SIG-M5 treated with dmso at 0.1 percent for 504 hours (cell line): ENCODE measurements around the gene RRAS.

Experiments
- DNase-seq: peaks from one replicate; lab custom pipeline; 2025; ENCODE audit not compliant: unreplicated experiment; lab: John Stamatoyannopoulos, UW

The RRAS gene

DNA sequence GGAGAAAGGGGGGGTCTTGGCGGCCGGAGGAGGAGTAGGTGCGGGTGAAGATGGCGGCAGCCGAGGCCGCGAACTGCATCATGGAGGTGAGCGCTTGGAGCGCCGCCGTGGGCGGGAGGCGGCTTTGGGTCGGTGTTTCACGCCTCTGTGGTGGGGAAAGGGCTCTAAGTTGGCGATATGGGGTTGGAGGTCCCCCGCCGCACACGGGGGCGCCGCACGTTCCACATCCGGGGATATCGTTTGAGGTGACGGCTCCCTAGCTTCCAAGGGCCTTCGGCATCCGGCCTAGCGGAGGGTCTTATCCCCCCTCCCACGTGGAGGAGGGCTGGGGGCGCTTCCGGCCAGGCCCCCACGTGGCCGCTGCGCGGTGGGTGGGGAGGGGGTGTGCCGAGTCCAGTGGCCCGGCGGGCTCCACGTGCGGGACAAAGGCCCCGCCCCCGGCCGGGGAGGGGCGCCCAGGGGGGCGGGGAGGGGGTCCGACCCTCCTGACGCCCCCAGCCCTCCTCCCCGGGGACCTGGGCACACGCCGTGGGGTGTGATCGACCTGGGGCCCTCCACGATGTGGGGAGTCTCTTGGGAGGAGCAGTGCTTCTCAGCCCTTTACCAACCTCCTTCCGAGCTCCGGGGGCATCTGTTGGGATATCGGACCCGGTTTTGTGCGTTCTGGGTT, 37.4 kb upstream of the RRAS start, which contains the start of gene PRMT1:
PRMT1 (plus strand) TSS at position 41 of the 670 bp plus-strand sequence; CDS start at position 51, 10 bp downstream.
- no peak for DNase-seq

- DNase-seq: peak; percentile 100
These were observed 36.9 kb upstream of the RRAS start for GRCh38 chr19:49676784-49677230.

- DNase-seq: peak; percentile 89
These were observed 36.3 kb upstream of the RRAS start for GRCh38 chr19:49676136-49676783.

DNA sequence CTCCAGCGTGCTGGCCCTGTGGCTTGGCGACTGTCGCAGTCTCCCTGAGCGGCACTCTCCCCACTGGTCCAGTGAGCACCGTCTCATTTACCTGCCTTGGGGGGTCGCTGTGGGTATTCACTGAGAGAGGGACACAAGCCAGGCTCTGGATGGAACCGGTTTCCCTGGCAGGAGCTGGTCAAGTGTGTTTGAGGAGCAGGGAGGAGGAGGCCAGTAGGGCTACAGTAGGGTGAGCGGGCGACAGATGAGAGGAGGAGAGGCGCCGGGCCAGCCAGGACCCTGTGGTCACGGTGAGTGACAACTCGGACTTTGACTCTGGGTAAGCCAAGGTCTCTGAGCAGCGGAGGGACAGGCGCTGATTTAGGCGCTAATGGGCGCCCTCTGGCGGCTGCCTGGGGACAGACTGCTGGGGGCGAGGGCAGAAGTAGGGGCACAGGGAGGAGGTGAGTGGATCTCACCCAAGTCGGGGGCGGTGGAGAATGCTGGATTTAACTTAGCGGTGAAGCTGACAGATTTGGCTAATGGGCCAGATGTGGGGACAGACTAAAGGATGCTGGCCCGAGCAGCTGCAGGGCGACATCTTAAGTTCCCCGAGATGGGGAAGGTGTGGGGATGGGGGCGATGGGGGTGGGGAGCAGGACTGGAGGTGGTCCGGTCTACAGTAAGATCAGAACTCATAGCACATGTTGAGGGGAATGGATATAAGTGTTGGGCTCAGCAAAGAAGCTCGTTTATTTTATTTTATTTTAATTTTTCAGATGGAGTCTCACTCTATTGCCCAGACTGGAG, 32.4 kb upstream of the RRAS start:
- DNase-seq: peak; percentile 55

GRCh38 chr19:49669516-49669915, 29.6 kb upstream of the RRAS start:
- DNase-seq: no peak

- DNase-seq: no peak
These were observed 27.5 kb upstream of the RRAS start for GRCh38 chr19:49667473-49667872.

DNA sequence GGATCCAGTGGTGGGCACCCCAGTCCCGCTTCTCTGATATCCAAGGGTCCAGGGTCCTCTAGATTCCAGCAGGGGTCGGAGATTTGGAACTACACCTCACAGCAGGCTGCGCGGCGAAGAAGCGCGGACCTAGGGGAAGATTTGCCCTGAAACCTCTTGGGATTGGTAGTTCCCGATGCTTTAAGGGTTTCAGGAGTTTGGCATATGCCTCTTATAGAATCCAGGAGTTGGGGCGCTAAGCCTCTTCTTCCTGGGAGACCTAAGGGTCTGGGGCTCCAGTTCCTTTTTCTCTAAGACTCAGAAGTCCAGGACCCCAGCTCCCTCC, 26.1 kb upstream of the RRAS start:
- DNase-seq: no peak

GRCh38 chr19:49665351-49666119, 25.6 kb upstream of the RRAS start, which contains the start of the genes BCL2L12 and IRF3:
TSS of gene BCL2L12 (plus strand) at chr19:49665933. CDS start at chr19:49666693, 760 bp downstream.
TSS of gene IRF3 (minus strand) at chr19:49665857. CDS start at chr19:49664838, 1,019 bp downstream.
- peak; percentile 94 for DNase-seq

DNA sequence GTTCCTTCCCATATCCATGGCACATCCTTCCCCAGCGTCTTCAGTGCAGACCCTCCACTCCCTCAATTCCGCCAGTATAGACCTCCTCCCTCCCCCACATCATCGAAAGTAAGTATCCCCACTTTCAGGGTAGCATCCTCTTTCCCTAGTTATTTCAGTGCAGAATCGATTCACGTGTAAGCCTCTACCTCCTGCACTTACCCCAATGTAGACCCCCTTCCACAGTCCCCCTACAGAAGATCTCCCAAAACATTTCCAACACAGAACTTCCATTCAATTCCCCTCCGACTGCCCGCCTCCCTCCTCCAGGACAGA, 25.1 kb upstream of the RRAS start:
- DNase-seq: no peak

DNA sequence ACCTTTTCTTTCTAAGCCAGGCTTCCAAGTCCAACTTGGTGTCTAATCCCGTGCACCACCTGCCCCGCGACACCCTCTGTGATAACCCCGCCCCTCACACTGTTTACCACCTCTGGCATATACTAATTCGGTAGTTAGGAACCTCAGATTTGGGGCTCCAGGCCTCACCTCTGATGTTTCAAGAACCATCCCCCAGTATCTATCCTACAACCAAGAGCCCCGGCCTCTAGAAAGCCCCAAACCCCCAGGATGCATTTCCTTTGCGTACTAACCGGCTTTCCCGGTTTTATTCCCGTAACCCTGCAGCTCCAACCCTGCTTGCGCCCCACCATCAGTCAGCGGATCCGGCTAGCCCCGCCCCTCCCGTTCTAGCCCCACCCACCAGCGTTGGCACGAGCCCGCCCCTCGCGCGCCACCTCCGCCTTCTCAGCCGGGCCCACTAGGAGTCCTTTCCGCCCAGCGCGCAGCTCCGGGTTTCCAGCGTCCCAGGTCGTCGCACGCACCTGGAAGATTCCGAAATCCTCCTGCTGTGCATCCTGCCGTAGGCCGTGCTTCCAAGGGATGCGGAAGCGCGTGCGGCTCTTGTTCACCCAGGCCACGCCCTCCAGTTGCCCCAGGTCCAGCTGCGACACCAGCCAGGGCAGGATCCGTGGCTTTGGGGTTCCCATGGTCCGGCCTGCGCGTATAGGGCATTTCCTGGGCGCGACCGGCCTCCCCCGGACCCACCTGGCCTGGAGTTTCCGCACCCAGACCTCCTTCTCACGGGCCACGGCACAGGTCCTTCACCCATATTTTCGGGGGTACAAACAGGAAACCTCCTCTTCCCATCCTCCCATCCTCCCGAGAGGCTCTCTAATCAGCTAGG, 24.5 kb upstream of the RRAS start:
- DNase-seq: peak; percentile 74

DNA sequence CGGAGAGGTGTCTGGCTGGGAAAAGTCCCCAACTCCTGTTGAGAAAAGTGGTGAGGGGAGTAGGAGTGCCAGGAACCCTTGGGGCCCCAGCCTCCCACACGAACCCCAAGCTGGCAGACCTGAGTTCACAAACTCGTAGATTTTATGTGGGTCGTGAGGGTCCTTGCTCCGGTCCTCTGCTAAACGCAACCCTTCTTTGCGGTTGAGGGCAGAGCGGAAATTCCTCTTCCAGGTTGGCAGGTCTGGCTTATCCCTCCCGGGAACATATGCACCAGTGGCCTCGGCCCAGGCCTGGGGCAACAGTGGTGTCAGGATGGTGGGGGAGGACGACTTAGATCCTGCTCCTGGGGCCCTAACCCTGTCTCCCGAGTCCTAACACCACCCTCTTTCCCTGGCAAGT, 23.3 kb upstream of the RRAS start:
- no peak for DNase-seq

- no peak for DNase-seq
These were observed 22.1 kb upstream of the RRAS start for GRCh38 chr19:49662011-49662410.

GRCh38 chr19:49660338-49660961, 20.5 kb upstream of the RRAS start:
- no peak for DNase-seq

- no peak for DNase-seq
These were observed 18.9 kb upstream of the RRAS start for GRCh38 chr19:49658566-49659442.

DNA sequence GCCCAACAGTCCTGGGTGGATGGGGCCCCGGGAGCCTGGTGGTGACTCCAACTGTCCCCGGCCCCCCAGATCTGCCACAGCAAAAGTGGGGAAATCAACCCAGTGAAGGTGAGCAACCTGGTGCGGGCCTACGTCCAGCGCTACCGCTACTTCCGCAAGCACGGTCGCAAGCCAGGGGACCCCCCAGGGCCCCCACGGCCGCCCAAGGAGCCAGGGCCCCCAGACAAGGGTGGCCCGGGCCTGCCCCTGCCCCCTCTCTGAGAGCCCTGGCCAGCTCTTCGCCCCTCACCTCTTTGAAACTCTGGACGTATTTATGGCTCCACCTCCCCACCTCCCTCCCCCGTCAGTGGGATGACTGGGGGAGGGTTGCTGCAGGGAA, 18.2 kb upstream of the RRAS start:
- no peak for DNase-seq

GRCh38 chr19:49657493-49658138, 17.7 kb upstream of the RRAS start:
- DNase-seq: no peak

DNA sequence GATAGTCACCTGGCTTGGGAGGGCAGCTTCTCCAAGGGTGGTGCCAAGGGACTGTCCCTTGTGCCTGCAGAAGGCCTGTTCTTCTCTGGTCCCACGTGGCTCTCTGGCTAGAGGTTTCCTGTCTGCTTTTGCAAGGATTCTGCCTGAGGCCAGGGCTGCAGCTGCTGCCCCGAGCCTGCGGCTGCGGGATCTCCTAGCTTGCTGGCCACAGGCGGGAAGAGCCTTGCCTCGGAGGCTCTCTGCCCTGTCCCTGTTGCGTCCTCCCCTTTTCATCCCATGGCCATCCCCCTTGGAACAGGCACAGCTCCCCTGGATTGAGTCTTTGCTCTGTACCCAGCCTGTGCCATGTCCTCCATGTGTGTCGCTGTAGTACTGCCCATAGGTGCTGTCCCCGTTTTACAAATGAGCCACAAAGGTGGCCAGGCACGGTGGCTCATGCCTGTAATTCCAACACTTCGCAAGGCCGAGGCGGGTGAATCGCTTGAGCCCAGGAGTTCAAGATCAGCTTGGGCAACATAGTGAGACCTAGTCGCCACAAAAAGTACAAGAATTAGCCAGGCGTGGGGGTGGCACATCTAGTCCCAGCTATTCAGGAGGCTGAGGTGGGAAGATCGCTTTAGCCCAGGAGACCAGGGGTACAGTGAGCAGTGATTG, 16.6 kb upstream of the RRAS start:
- DNase-seq: no peak
